Neutrophil (primary cell): ENCODE results near the gene CHCHD6.

Source experiments
- H3K27ac ChIP-seq: fragments of 200-600 bp; sonication (generic); 2 replicates; pipeline ENCODE4 v1.5.1; 2016; ENCODE audit warnings: mild to moderate bottlenecking, moderate library complexity
- H3K27me3 ChIP-seq: fragments of 200-600 bp; sonication (generic); 2 replicates; pipeline ENCODE4 v1.6.0; 2016; ENCODE audit warnings: mild to moderate bottlenecking
- H3K36me3 ChIP-seq: fragments of 200-600 bp; sonication (generic); 2 replicates; pipeline ENCODE4 v1.5.1; 2017
- H3K4me1 ChIP-seq, 2 experiments: fragments of 200-600 bp in 1 of 2; sonication (generic) in 1 of 2; 1 replicate in 1 of 2; 2 replicates in 1 of 2; pipeline versions ENCODE4 v1.5.1 to v1.6.1; 2013 to 2016; ENCODE audit warnings: low read depth in 1 of 2, low read length in 1 of 2, mild to moderate bottlenecking in 1 of 2, moderate library complexity in 1 of 2; ENCODE audit not compliant: control insufficient read depth in 1 of 2, insufficient read depth in 1 of 2
- H3K4me3 ChIP-seq, 2 experiments: fragments of 200-600 bp in 1 of 2; sonication (generic) in 1 of 2; 1 replicate in 1 of 2; 2 replicates in 1 of 2; pipeline ENCODE4 v1.5.1; 2013 to 2016; ENCODE audit warnings: low read depth in 1 of 2, low read length in 1 of 2, mild to moderate bottlenecking in 1 of 2, moderate library complexity in 1 of 2
- H3K9me3 ChIP-seq: fragments of 200-600 bp; sonication (generic); 2 replicates; pipeline ENCODE4 v1.5.1; 2016
- TF ChIP-seq, protein P1 (sequence below): fragments of 200-600 bp; sonication (generic); IDR thresholded peaks from 2 replicates; pipeline ENCODE4 v1.5.1; 2016; ENCODE audit warnings: antibody characterized with exemption

The CHCHD6 gene

DNA sequence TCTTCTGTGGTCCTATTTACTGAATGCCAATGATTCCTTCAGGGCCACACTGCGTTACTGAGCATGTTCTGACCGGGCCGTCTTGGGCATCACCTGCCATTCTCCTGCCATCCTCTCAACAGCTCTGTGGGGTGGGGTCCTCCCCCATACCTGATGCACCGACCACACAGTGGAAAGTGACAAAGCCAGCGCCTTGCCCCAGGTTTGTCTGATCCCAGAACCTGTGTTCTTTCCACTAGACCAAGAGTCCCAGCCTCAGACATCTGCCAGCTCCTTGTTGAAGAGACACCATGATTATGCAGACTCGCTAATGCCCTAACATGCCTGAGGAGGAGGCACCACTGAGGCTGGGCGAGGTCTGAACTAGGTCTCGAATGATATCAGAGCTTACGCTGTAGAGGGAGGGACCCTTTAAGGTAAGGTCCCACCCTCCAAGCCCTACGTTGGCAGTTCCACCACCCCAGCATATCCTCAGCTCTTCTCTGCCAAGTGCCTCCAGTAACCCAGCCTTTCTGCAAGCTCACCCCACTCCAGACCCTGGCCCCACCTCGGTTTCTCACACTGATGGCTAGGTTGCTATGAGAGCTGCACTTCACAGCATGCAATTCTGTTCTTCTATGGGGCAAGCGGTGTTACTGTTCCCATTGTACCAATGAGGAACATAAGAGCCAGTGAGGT is 249.1 kb downstream of the CHCHD6 start:
- Histone ChIP-seq H3K27ac (no peak overlapping the region), H3K4me3 (no peak overlapping the region), H3K9me3 (no peaks in the 10 kb centered on the region), H3K4me1 (no peaks in the 10 kb centered on the region), H3K36me3 (no peaks in the 10 kb centered on the region), H3K27me3 (no peaks in the 10 kb centered on the region)
- TF ChIP-seq, protein P1, sequence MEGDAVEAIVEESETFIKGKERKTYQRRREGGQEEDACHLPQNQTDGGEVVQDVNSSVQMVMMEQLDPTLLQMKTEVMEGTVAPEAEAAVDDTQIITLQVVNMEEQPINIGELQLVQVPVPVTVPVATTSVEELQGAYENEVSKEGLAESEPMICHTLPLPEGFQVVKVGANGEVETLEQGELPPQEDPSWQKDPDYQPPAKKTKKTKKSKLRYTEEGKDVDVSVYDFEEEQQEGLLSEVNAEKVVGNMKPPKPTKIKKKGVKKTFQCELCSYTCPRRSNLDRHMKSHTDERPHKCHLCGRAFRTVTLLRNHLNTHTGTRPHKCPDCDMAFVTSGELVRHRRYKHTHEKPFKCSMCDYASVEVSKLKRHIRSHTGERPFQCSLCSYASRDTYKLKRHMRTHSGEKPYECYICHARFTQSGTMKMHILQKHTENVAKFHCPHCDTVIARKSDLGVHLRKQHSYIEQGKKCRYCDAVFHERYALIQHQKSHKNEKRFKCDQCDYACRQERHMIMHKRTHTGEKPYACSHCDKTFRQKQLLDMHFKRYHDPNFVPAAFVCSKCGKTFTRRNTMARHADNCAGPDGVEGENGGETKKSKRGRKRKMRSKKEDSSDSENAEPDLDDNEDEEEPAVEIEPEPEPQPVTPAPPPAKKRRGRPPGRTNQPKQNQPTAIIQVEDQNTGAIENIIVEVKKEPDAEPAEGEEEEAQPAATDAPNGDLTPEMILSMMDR = no peak

DNA sequence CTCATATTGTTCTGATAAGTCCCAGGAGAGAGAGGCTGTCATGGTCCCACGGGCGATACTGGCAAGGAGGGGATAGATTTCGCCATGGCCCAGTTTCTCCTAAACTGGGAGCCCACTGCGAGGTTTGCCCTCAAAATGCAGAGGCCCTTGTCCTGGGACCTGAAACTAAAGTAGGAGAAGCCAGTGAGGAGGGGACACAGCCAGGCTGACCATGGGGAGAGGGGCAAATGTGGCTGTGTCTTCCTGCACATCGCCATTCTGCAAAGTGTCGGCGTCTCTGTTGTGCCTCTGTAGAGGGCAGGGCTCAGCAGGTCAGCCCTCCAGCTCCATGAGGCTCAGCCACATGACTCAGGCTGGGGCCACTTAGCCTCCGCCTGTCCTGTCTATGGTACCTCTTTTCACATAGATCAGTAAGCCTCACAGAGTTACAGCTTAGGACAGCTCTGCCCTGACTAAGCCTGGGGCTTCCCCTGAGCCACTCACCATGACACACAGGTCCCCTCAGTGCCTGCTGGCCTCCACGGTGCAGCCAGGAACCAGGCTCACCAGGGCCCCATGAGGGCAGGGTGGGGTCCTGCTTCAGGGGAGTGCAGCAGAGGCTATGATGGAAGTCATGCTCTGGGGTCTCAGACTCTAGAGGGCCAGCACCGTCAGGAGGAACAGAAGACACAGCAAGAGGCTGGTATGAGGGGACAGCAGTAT is 250.3 kb downstream of the CHCHD6 start:
- no peaks in the 10 kb centered on the region for H3K27me3 ChIP-seq
- no peak overlapping the region for H3K4me3 ChIP-seq
- H3K27ac ChIP-seq = no peak overlapping the region
- no peaks in the 10 kb centered on the region for H3K4me1 ChIP-seq
- TF ChIP-seq, protein P1 = no peak
- H3K9me3 ChIP-seq = no peaks in the 10 kb centered on the region
- H3K36me3 ChIP-seq = no peaks in the 10 kb centered on the region

DNA sequence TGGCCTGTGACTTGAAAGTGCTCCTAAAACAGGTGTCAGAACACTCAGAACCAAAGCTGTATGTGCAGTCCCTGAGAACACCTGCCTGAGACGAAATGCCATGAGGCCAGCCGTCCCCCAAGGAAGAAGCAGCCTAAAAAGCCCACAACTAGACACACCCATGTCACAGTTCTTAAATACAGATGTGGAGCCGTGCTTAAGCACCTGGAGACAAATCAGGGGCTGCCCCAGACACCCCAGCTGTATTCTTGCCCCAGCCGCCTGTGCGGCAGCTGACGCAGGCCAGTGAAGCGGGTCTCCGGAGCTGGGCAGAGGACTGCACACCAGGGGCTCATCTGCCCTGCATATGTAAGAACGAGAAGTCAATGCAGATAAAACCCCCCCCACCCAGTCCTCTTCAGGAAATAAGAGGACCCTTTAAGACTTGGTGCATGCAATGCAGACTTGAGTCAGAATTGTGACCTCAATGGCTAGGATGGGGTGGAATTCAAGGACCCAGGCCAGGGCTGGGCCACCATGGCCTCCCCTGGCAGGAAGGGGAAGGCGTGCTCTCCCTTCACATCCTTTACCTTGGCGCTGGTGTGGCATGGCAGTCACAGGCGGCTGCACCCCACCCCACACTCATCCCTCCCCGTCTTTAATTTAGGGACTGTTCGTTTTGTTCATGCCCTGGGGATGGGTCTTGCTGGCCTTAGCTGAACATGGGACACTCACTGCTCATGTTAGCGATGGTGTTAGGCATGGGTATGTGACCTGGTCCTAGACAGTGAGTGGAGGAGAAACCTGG is 251.2 kb downstream of the CHCHD6 start:
- Histone ChIP-seq H3K27ac (no peak overlapping the region), H3K9me3 (no peaks in the 10 kb centered on the region), H3K4me3 (no peak overlapping the region), H3K27me3 (no peaks in the 10 kb centered on the region), H3K36me3 (no peaks in the 10 kb centered on the region), H3K4me1 (no peaks in the 10 kb centered on the region)
- TF ChIP-seq, protein P1 = no peak

DNA sequence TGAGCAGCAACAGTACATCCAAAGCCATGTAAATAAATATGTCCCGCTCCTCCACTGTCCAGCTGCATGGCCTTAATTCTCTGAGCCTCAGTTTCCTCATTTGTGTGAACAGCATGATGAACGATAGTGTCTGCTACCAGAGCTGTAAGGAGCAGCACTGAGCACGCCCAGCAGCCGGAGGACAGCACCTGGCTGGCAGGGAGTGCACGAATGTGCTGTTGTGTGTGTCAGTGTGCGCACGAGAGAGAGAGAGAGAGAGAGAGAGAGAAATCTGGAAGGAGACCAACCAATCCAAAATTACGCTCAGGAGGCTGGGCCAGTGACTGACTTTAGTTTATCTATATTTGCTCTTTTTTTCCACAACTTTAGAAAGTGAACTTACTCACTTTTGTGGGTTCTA is 252.3 kb downstream of the CHCHD6 start:
- Histone ChIP-seq H3K4me3 (no peak overlapping the region), H3K27ac (no peak overlapping the region), H3K9me3 (no peaks in the 10 kb centered on the region), H3K27me3 (no peaks in the 10 kb centered on the region), H3K4me1 (no peaks in the 10 kb centered on the region), H3K36me3 (no peaks in the 10 kb centered on the region)
- TF ChIP-seq, protein P1 = no peak

DNA sequence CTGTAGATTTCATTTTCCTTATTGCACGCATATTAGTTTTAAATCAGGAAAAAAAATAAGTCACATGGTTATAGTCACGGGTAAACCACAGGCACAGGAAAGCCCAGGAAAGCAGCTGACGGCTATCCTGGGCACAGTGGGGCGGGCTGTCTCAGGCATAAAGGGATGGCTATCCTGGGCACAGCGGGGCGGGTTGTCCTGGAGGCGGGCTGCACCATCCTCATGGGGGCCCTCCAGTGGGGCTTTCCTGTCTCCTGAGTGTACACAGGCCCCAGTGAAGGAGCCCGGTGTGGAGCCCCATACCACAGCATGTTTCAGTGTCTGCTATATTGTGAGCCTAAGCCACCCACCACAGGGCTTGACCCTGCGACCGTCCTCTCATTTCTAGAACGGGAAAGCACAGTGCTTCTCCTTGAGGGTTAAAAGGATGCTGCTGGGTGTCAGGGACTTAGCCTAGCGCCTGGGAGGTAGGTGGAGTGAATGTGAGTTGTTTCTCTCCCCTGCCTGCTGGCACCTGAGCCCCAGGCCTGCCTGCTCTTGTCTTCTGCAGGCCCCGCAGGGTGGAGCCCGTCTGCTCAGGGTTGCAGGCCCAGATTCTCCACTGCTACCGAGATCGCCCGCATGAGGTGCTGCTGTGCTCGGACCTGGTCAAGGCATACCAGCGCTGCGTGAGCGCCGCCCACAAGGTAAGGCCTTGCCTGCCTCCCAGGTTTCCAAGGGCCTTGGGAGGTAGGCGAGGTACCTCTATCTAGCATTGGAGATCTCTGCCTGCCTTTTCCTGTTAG is 253.0 kb downstream of the CHCHD6 start:
- Histone ChIP-seq H3K36me3 (no peaks in the 10 kb centered on the region), H3K9me3 (no peaks in the 10 kb centered on the region), H3K27me3 (no peaks in the 10 kb centered on the region), H3K4me3 (no peak overlapping the region), H3K4me1 (no peaks in the 10 kb centered on the region), H3K27ac (no peak overlapping the region)
- TF ChIP-seq, protein P1 = no peak
